Measurements from ENCODE around the gene SEMA3B.

- TF ChIP-seq CTCF (IDR thresholded peaks at IDR 0.05; ENCODE audit: low read depth, low read length) = no peak
- no peak for TF ChIP-seq EZH2phosphoT487 (IDR thresholded peaks at IDR 0.05; ENCODE audit: low read depth)
Observed at GRCh38 chr3:50273689-50274065, 4.7 kb downstream of the SEMA3B start.
